K562 treated with DMSO at 1 percent for 48 hours (cell line): Measurements from ENCODE around the gene ASB11. TPM values are rescaled to one million over a fixed set of nuclear protein-coding genes. Genes with fewer than 3 reads are reported as not detected.

Source experiments
- total RNA-seq: library from RNA; unstranded; fragments of 300-600 nt; gene quantifications from 2 replicates; pipeline ENCODE4 v1.2.3, GENCODE V29; 2022; ENCODE audit warnings: low replicate concordance; ENCODE audit errors: extremely low read depth

ASB11 gene
- not detected in 2 replicates for total RNA-seq

GRCh38 chrX:15315509-15315908 is at the start of gene ASB11:
Gene ASB11 (minus strand): TSS chrX:15315640. CDS start chrX:15315605, 35 bp downstream.

GRCh38 chrX:15335135-15336022 is 19.9 kb upstream of the ASB11 start, which contains the start of gene PIGA:
Gene PIGA (minus strand): TSS chrX:15335523. CDS start chrX:15331930, 3,593 bp downstream.

GRCh38 chrX:15269618-15270521 is 45.6 kb downstream of the ASB11 start, which contains the start of gene ASB9:
Gene ASB9 (minus strand): TSS chrX:15270083. CDS start chrX:15269874, 209 bp downstream.

Other genes with a start within 250 kb of the ASB11 start
- not detected in 2 replicates for gene ASB9, start 45.6 kb downstream of the ASB11 start, total RNA-seq
- gene PIGA, start 19.9 kb upstream of the ASB11 start, total RNA-seq = not detected in 2 replicates
- not detected in 2 replicates for gene VEGFD, start 68.8 kb upstream of the ASB11 start, total RNA-seq
- gene PIR, start 177.7 kb upstream of the ASB11 start, total RNA-seq = not detected in 2 replicates
- gene BMX, start 185.2 kb upstream of the ASB11 start, total RNA-seq = not detected in 2 replicates